T-cell (primary cell): Measurements from ENCODE around the gene PRDM16. TPM values are rescaled to one million over a fixed set of nuclear protein-coding genes. Genes with fewer than 3 reads are reported as not detected.

ENCODE experiments used
- ATAC-seq, 4 experiments: fragments of 200-7000 bp in 3 of 4; fragments of 150-1000 bp in 1 of 4; cut with Tn5 transposase; replicated peaks in 1 of 4; 1 replicate in 3 of 4; 2 replicates in 1 of 4; pipeline ENCODE4 v1.10.0; 2021; ENCODE audit warnings: moderate library complexity in 3 of 4, mild to moderate bottlenecking in 2 of 4, moderate number of reproducible peaks in 1 of 4
- CTCF ChIA-PET, 2 donors: fragments of 300-600 bp; sonication (Branson Sonifier 250); formaldehyde crosslinking; loops; one replicate each; lab custom pipeline; 2022; ENCODE audit warnings: antibody characterized with exemption in 2 of 2; lab: Charles Lee
- POLR2A ChIA-PET, 2 donors: fragments of 300-600 bp; sonication (Branson Sonifier 250); formaldehyde crosslinking; loops; one replicate each; lab custom pipeline; 2022; ENCODE audit warnings: antibody characterized with exemption in 2 of 2; lab: Charles Lee
- DNase-seq, 35 experiments: peaks; one replicate each; pipeline versions ENCODE4 v3.0.0 to v3.0.0-alpha.2; 2013 to 2023
- H3K27ac ChIP-seq: one replicate; pipeline ENCODE4 v1.5.1; 2013; ENCODE audit warnings: low read length
- H3K27me3 ChIP-seq, 2 experiments: replicated peaks in 1 of 2; 1 replicate in 1 of 2; 2 replicates in 1 of 2; pipeline versions ENCODE4 v1.6.1 to v1.7.0; 2013; ENCODE audit warnings: low read length in 1 of 2, mixed read lengths in 1 of 2; ENCODE audit not compliant: control insufficient read depth in 2 of 2, insufficient read depth in 2 of 2; ENCODE audit errors: extremely low read depth in 1 of 2
- H3K36me3 ChIP-seq, 2 donors: 1 replicate in 1 of 2; 2 replicates in 1 of 2; pipeline versions ENCODE4 v1.6.1 to v1.7.0; 2013; ENCODE audit warnings: low read length in 1 of 2; ENCODE audit not compliant: control insufficient read depth in 2 of 2, insufficient read depth in 1 of 2; ENCODE audit errors: extremely low read depth in 1 of 2
- H3K4me1 ChIP-seq, 2 experiments: 1 replicate in 1 of 2; 2 replicates in 1 of 2; pipeline versions ENCODE4 v1.6.1 to v1.7.0; 2013; ENCODE audit warnings: low read length in 2 of 2, mixed read lengths in 1 of 2; ENCODE audit not compliant: insufficient read depth in 2 of 2, control insufficient read depth in 1 of 2; ENCODE audit errors: extremely low read depth in 1 of 2
- H3K4me3 ChIP-seq, 2 donors: 1 replicate in 1 of 2; 2 replicates in 1 of 2; pipeline versions ENCODE4 v1.5.1 to v1.7.0; 2013; ENCODE audit warnings: mild to moderate bottlenecking in 2 of 2, low read length in 1 of 2, moderate library complexity in 1 of 2; ENCODE audit not compliant: control insufficient read depth in 1 of 2; ENCODE audit errors: extremely low read depth in 1 of 2
- H3K9me3 ChIP-seq: 2 replicates; pipeline ENCODE4 v1.7.0; 2013
- H3K27ac Mint-ChIP-seq, 2 donors: one replicate each; pipeline ENCODE4 v1.8.0; 2020 to 2021; ENCODE audit warnings: mild to moderate bottlenecking in 2 of 2, mixed read lengths in 2 of 2
- H3K27me3 Mint-ChIP-seq, 2 donors: one replicate each; pipeline ENCODE4 v1.8.0; 2021 to 2022; ENCODE audit warnings: mixed read lengths in 2 of 2
- H3K36me3 Mint-ChIP-seq: one replicate; pipeline ENCODE4 v1.8.0; 2021; ENCODE audit warnings: mixed read lengths
- H3K4me1 Mint-ChIP-seq, 3 donors: one replicate each; pipeline ENCODE4 v1.8.0; 2020 to 2022; ENCODE audit warnings: mixed read lengths in 3 of 3, mild to moderate bottlenecking in 1 of 3
- H3K4me3 Mint-ChIP-seq, 3 donors: one replicate each; pipeline ENCODE4 v1.8.0; 2020 to 2022; ENCODE audit warnings: mild to moderate bottlenecking in 3 of 3, mixed read lengths in 3 of 3, moderate library complexity in 3 of 3
- H3K9me3 Mint-ChIP-seq, 3 donors: one replicate each; pipeline ENCODE4 v1.8.0; 2020 to 2022; ENCODE audit warnings: mixed read lengths in 3 of 3
- WGBS: methylation state at CpG from one replicate; pipeline ENCODE4 v1.1.5; 2013; ENCODE audit warnings: missing lambda C conversion rate; ENCODE audit not compliant: insufficient coverage; 5-methylcytosine and 5-hydroxymethylcytosine counted together
- total RNA-seq, 35 experiments: library from RNA in 6 of 35; stranded (reverse) in 6 of 35; fragments of 120-200 nt in 1 of 35; gene quantifications; one replicate each; pipeline versions ENCODE4 v1.2.1 to v1.2.4 and lab custom pipeline; 2013 to 2026

The PRDM16 gene
- total RNA-seq, 5 donors from 2014 or later (not counting 1 experiment from before 2014, with no cell fraction given), result 0.15 to 0.70 (median 0.24) TPM; not detected in 1

- H3K36me3 Mint-ChIP-seq, result no peaks in the 10 kb centered on the region
- ChIA-PET POLR2A (no interaction called here), CTCF (no interaction called here)
- Histone ChIP-seq H3K27me3 (peaks cover 0 to 17% of the 10 kb centered on the region in 2 experiments), H3K27ac (no peak overlapping the region), H3K4me3 (no peak overlapping the region), H3K4me1 (no peaks in the 10 kb centered on the region), H3K9me3 (no peaks in the 10 kb centered on the region), H3K36me3 (no peaks in the 10 kb centered on the region)
- ATAC-seq (no peak), DNase-seq (no peak)
- no peak overlapping the region for H3K27ac Mint-ChIP-seq
- no peaks in the 10 kb centered on the region for H3K9me3 Mint-ChIP-seq
- no peak overlapping the region for H3K4me3 Mint-ChIP-seq
- WGBS, result 84% methylated on average over 23 of the region's 36 CpGs
- no peaks in the 10 kb centered on the region for H3K4me1 Mint-ChIP-seq
- peaks cover 6 to 14% of the 10 kb centered on the region in 2 donors for H3K27me3 Mint-ChIP-seq
Measured at GRCh38 chr1:3134381-3135072, 65.5 kb downstream of the PRDM16 start.

- H3K27me3 Mint-ChIP-seq, result peaks cover 6 to 14% of the 10 kb centered on the region in 2 donors
- Histone ChIP-seq H3K36me3 (no peaks in the 10 kb centered on the region), H3K4me1 (no peaks in the 10 kb centered on the region), H3K4me3 (no peak overlapping the region), H3K27me3 (peaks cover 0 to 17% of the 10 kb centered on the region in 2 experiments), H3K9me3 (no peaks in the 10 kb centered on the region), H3K27ac (no peak overlapping the region)
- no peaks in the 10 kb centered on the region for H3K9me3 Mint-ChIP-seq
- POLR2A ChIA-PET, result no interaction called here
- H3K4me1 Mint-ChIP-seq, result no peaks in the 10 kb centered on the region
- CTCF ChIA-PET, result no interaction called here
- no peak overlapping the region for H3K27ac Mint-ChIP-seq
- ATAC-seq, result no peak
- no peaks in the 10 kb centered on the region for H3K36me3 Mint-ChIP-seq
- H3K4me3 Mint-ChIP-seq, result no peak overlapping the region
- 62% methylated on average over 18 of the region's 29 CpGs for WGBS
- DNase-seq, result no peak
Measured at GRCh38 chr1:3135073-3135702, 66.2 kb downstream of the PRDM16 start.

GRCh38 chr1:3135744-3136455 lies 66.9 kb downstream of the PRDM16 start:
- Mint-ChIP-seq H3K36me3 (no peaks in the 10 kb centered on the region), H3K4me3 (no peak overlapping the region), H3K4me1 (no peaks in the 10 kb centered on the region), H3K9me3 (no peaks in the 10 kb centered on the region), H3K27ac (no peak overlapping the region), H3K27me3 (peaks cover 6 to 14% of the 10 kb centered on the region in 2 donors)
- ChIA-PET POLR2A (no interaction called here), CTCF (no interaction called here)
- ATAC-seq, result no peak
- DNase-seq, result no peak
- Histone ChIP-seq H3K27ac (no peak overlapping the region), H3K36me3 (no peaks in the 10 kb centered on the region), H3K4me1 (no peaks in the 10 kb centered on the region), H3K9me3 (no peaks in the 10 kb centered on the region), H3K27me3 (peaks cover 0 to 15% of the 10 kb centered on the region in 2 experiments), H3K4me3 (no peak overlapping the region)
- 82% methylated on average over 34 of the region's 35 CpGs for WGBS

GRCh38 chr1:3136532-3136931 lies 67.5 kb downstream of the PRDM16 start:
- WGBS, result 54% methylated on average over 2 of the region's 5 CpGs
- DNase-seq, result no peak
- Histone ChIP-seq H3K27me3 (peaks cover 0 to 15% of the 10 kb centered on the region in 2 experiments), H3K4me1 (no peaks in the 10 kb centered on the region), H3K9me3 (no peaks in the 10 kb centered on the region), H3K36me3 (no peaks in the 10 kb centered on the region), H3K4me3 (no peak overlapping the region), H3K27ac (no peak overlapping the region)
- no peak overlapping the region for H3K4me3 Mint-ChIP-seq
- no peaks in the 10 kb centered on the region for H3K36me3 Mint-ChIP-seq
- H3K4me1 Mint-ChIP-seq, result no peaks in the 10 kb centered on the region
- ATAC-seq, result no peak
- H3K9me3 Mint-ChIP-seq, result no peaks in the 10 kb centered on the region
- H3K27me3 Mint-ChIP-seq, result peaks cover 6 to 14% of the 10 kb centered on the region in 2 donors
- H3K27ac Mint-ChIP-seq, result no peak overlapping the region
- POLR2A ChIA-PET, result no interaction called here
- CTCF ChIA-PET, result no interaction called here

GRCh38 chr1:3137111-3138100 lies 68.4 kb downstream of the PRDM16 start:
- no peak overlapping the region for H3K27ac Mint-ChIP-seq
- no peaks in the 10 kb centered on the region for H3K4me1 ChIP-seq
- H3K27ac ChIP-seq, result no peak overlapping the region
- DNase-seq, result no peak
- POLR2A ChIA-PET, result no interaction called here
- no peaks in the 10 kb centered on the region for H3K36me3 ChIP-seq
- H3K36me3 Mint-ChIP-seq, result no peaks in the 10 kb centered on the region
- no peak overlapping the region for H3K4me3 Mint-ChIP-seq
- WGBS, result 75% methylated on average over 18 of the region's 28 CpGs
- no peak overlapping the region for H3K4me3 ChIP-seq
- ATAC-seq, result no peak
- no peaks in the 10 kb centered on the region for H3K4me1 Mint-ChIP-seq
- H3K9me3 Mint-ChIP-seq, result no peaks in the 10 kb centered on the region
- peaks cover 6 to 14% of the 10 kb centered on the region in 2 donors for H3K27me3 Mint-ChIP-seq
- no peaks in the 10 kb centered on the region for H3K9me3 ChIP-seq
- peaks cover 0 to 19% of the 10 kb centered on the region in 2 experiments for H3K27me3 ChIP-seq
- CTCF ChIA-PET, result no interaction called here
